ENCODE measurements around the gene CDC25A. TPM values are rescaled to one million over a fixed set of nuclear protein-coding genes. Genes with fewer than 3 reads are reported as not detected.

Gene CDC25A
- total RNA-seq, 2 donors from 2014 or later, result 0.33 TPM; not detected in 1

DNA sequence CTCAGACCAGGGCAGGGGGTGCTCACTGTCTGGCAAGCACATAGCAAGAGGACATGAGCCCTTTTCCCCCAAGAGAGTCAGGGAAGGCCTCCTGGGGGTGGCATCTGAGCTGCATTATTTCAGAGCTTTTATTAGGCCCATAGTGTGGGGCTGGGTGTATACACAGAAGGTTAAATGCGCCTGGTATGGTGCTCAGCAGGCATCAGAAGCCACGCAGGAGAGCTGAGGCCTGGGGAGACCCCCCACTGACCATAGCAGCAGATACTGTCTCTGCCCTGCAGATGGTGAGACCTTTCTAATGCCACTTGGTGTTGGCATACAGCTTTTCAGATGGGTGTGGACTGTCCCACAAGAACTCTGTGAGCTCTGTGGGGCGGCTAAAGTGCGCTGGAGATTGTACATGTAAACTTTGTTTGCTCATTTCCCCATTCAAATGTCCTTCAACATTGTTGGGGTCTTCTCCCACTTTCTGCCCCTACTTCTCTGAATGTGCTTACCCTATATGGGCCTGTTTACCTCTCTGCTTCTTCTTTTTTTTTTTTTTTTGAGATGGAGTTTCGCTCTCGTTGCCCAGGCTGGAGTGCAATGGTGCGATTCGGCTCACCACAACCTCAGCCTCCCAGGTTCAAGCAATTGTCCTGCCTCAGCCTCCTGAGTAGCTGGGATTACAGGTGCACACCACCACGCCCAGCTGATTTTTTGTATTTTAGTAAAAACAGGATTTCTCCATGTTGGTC is 62.2 kb downstream of the CDC25A start:
- Histone ChIP-seq H3K27me3 (no peaks in the 10 kb centered on the region), H3K4me3 (no peak overlapping the region), H3K4me1 (no peaks in the 10 kb centered on the region), H3K9me3 (no peaks in the 10 kb centered on the region), H3K36me3 (replicated peaks in 1 of 2; ENCODE audit: insufficient read depth in 1 of 2, low read depth in 2 of 2) (no peaks in the 10 kb centered on the region), H3K27ac (no peak overlapping the region)
- 92 to 95% methylated on average over 7 to 9 of the region's 9 CpGs for WGBS, 2 donors
- intact Hi-C loops (cut with DNase I), result no loop called here
- no peak for DNase-seq
- no peak for TF ChIP-seq POLR2A (IDR thresholded peaks at IDR 0.05)
- TF ChIP-seq, protein P1, sequence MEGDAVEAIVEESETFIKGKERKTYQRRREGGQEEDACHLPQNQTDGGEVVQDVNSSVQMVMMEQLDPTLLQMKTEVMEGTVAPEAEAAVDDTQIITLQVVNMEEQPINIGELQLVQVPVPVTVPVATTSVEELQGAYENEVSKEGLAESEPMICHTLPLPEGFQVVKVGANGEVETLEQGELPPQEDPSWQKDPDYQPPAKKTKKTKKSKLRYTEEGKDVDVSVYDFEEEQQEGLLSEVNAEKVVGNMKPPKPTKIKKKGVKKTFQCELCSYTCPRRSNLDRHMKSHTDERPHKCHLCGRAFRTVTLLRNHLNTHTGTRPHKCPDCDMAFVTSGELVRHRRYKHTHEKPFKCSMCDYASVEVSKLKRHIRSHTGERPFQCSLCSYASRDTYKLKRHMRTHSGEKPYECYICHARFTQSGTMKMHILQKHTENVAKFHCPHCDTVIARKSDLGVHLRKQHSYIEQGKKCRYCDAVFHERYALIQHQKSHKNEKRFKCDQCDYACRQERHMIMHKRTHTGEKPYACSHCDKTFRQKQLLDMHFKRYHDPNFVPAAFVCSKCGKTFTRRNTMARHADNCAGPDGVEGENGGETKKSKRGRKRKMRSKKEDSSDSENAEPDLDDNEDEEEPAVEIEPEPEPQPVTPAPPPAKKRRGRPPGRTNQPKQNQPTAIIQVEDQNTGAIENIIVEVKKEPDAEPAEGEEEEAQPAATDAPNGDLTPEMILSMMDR (IDR thresholded peaks at IDR 0.05), result no peak
- ATAC-seq, result no peak

DNA sequence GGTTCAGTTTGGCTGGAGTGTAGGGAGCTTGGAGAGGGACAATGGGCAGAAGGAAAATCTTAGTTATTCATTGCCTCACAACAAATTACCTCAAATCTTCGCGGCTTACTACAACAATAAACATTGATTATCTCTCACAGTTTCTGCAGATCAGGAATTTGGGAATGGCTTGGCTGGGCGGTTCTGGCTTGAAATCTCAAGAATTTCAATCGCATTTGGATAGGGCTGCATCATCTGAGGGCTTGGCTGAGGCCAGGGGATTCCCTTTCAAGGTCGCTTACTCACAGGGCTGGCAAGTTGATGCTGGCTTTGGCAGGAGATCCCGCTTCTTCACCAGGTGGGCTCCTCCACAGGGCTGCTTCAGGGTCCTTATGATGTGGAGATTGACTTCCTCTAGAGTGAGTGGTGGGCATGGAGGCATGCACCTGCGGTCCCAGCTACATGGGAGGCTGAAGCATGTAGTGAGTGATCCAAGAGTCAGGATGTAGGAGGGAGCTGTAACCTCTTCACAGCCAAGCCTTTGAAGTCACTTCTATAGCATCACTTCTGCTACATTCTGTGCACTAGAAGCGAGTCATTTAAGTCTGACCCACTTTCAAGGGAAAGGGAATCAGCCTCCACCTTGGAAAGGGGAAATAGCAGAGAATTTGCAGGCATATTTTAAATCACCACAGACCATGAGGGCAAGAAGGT is 63.1 kb downstream of the CDC25A start:
- TF ChIP-seq, protein P1 (IDR thresholded peaks at IDR 0.05), result no peak
- TF ChIP-seq POLR2A (IDR thresholded peaks at IDR 0.05), result no peak
- Histone ChIP-seq H3K27me3 (no peaks in the 10 kb centered on the region), H3K4me3 (no peak overlapping the region), H3K4me1 (no peaks in the 10 kb centered on the region), H3K36me3 (replicated peaks in 1 of 2; ENCODE audit: insufficient read depth in 1 of 2, low read depth in 2 of 2) (no peaks in the 10 kb centered on the region), H3K9me3 (no peaks in the 10 kb centered on the region), H3K27ac (peak overlapping the region in 2 of 4 donors; percentile 34 to 44)
- DNase-seq, result peak; percentile 20 to 45 (median 32)
- intact Hi-C loops (cut with DNase I), result no loop called here
- 40 to 51% methylated on average over 4 to 8 of the region's 8 CpGs for WGBS, 2 donors
- peak; percentile 71 for ATAC-seq

DNA sequence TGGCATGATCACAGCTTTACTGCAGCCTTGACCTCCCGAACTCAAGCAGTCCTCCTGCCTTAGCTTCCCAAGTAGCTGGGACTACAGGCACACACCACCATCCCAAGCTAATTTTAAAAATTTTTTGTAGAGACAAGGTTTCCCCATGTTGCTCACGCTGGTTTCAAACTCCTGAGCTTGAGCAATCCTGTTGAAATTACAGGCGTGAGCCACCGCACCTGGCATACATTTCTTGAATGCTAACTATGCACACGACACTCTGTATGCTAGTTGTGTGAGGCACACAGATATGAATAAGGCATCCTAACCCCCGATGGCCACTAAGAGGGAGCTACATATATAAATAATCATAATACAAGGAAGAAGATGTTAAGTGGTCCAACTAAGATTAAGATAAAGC is 64.9 kb downstream of the CDC25A start:
- ATAC-seq (no peak), DNase-seq (no peak)
- Histone ChIP-seq H3K9me3 (no peaks in the 10 kb centered on the region), H3K27me3 (no peaks in the 10 kb centered on the region), H3K27ac (no peak overlapping the region), H3K4me3 (no peak overlapping the region), H3K36me3 (replicated peaks in 1 of 2; ENCODE audit: insufficient read depth in 1 of 2, low read depth in 2 of 2) (no peaks in the 10 kb centered on the region), H3K4me1 (no peaks in the 10 kb centered on the region)
- WGBS, 2 donors, result 84 to 89% methylated on average over 6 of the region's 6 CpGs
- intact Hi-C loops (cut with DNase I), result no loop called here
- TF ChIP-seq, protein P1 (IDR thresholded peaks at IDR 0.05), result no peak
- TF ChIP-seq POLR2A (IDR thresholded peaks at IDR 0.05), result no peak

DNA sequence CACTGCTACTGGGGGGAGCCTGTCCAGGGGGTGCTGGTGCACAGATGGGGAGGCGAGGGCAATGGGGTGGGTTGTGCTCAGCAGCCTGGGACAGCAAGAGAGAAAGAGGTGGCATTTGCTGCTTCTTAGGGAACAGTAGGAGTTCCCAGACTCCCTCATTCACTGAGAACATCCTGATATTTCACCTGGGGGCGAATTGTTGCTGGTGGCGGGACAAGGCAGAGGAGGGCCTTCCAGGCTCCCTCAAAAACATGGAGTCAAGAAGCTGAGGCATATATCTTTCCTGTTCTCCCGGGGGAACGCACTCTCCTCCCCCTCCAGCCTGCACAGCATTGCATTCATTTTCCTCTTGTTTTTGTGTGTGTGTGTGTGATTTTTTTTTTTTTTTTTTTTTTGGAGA is 65.7 kb downstream of the CDC25A start:
- no peaks in the 10 kb centered on the region for H3K4me1 ChIP-seq
- intact Hi-C loops (cut with DNase I), result no loop called here
- no peaks in the 10 kb centered on the region for H3K36me3 ChIP-seq (replicated peaks in 1 of 2; ENCODE audit: insufficient read depth in 1 of 2, low read depth in 2 of 2)
- H3K27me3 ChIP-seq, result no peaks in the 10 kb centered on the region
- no peaks in the 10 kb centered on the region for H3K9me3 ChIP-seq
- DNase-seq (no peak), ATAC-seq (no peak)
- TF ChIP-seq, protein P1 (IDR thresholded peaks at IDR 0.05), result no peak
- TF ChIP-seq POLR2A (IDR thresholded peaks at IDR 0.05), result no peak
- H3K27ac ChIP-seq, result no peak overlapping the region
- H3K4me3 ChIP-seq, result no peak overlapping the region
- 81 to 84% methylated on average over 5 of the region's 5 CpGs for WGBS, 2 donors

All from body of pancreas (tissue), 4 donors.